H9 (cell line): Measurements from ENCODE around the gene YPEL4. TPM values are rescaled to one million over a fixed set of nuclear protein-coding genes. Genes with fewer than 3 reads are reported as not detected.
A peak's percentile ranks its signal among the peaks of the same experiment; 100 is the strongest.

Source experiments
- DNase-seq: peaks from one replicate; pipeline ENCODE4 v3.0.0-alpha.2; 2017
- H2AFZ ChIP-seq: one replicate; pipeline ENCODE4 v1.6.1; 2013; ENCODE audit warnings: mild to moderate bottlenecking, low read length, control low read depth, moderate library complexity
- H2AK5ac ChIP-seq: 2 replicates; pipeline ENCODE4 v1.6.1; 2013; ENCODE audit warnings: low read length, control low read depth, mixed read lengths; ENCODE audit not compliant: insufficient read length
- H2BK120ac ChIP-seq: one replicate; pipeline ENCODE4 v1.6.1; 2013; ENCODE audit warnings: low read depth, mild to moderate bottlenecking, low read length, control low read depth, inconsistent platforms; ENCODE audit not compliant: poor library complexity, severe bottlenecking
- H2BK12ac ChIP-seq: 2 replicates; pipeline ENCODE4 v1.6.1; 2013; ENCODE audit warnings: low read length, control low read depth, mixed read lengths, low read depth; ENCODE audit not compliant: insufficient read length
- H2BK15ac ChIP-seq: 2 replicates; pipeline ENCODE4 v1.6.1; 2013; ENCODE audit warnings: low read depth, low read length, control low read depth
- H2BK20ac ChIP-seq: one replicate; pipeline ENCODE4 v1.6.1; 2013; ENCODE audit warnings: low read depth, mild to moderate bottlenecking, low read length, control low read depth, inconsistent platforms; ENCODE audit not compliant: poor library complexity, severe bottlenecking
- H2BK5ac ChIP-seq: 2 replicates; pipeline ENCODE4 v1.6.1; 2013; ENCODE audit warnings: low read length, control low read depth, mixed read lengths; ENCODE audit not compliant: insufficient read length
- H3K14ac ChIP-seq: 2 replicates; pipeline ENCODE4 v1.6.1; 2013; ENCODE audit warnings: low read length, control low read depth; ENCODE audit not compliant: insufficient read depth
- H3K18ac ChIP-seq: 2 replicates; pipeline ENCODE4 v1.6.1; 2013; ENCODE audit warnings: low read depth, mild to moderate bottlenecking, mixed read lengths, low read length, control low read depth; ENCODE audit not compliant: insufficient read length
- H3K23ac ChIP-seq: 2 replicates; pipeline ENCODE4 v1.6.1; 2013; ENCODE audit warnings: low read length, control low read depth, mixed read lengths, low read depth; ENCODE audit not compliant: insufficient read length
- H3K23me2 ChIP-seq: 2 replicates; pipeline ENCODE4 v1.6.1; 2013; ENCODE audit warnings: low read depth, mild to moderate bottlenecking, mixed read lengths, low read length, control low read depth; ENCODE audit not compliant: insufficient read length, poor library complexity, severe bottlenecking
- H3K27ac ChIP-seq: 2 replicates; pipeline ENCODE4 v1.5.1; 2013; ENCODE audit warnings: low read length, control low read depth, mixed read lengths, low read depth; ENCODE audit not compliant: insufficient read length
- H3K27me3 ChIP-seq: 2 replicates; pipeline ENCODE4 v1.6.1; 2013; ENCODE audit warnings: low read length, control low read depth, inconsistent platforms; ENCODE audit not compliant: insufficient read depth
- H3K4ac ChIP-seq: 2 replicates; pipeline ENCODE4 v1.6.1; 2013; ENCODE audit warnings: low read depth, mild to moderate bottlenecking, control low read depth, inconsistent platforms, low read length, moderate library complexity
- H3K4me1 ChIP-seq: 2 replicates; pipeline ENCODE4 v1.6.1; 2013; ENCODE audit warnings: low read length, control low read depth, inconsistent platforms; ENCODE audit not compliant: insufficient read depth
- H3K4me2 ChIP-seq: 2 replicates; pipeline ENCODE4 v1.6.1; 2013; ENCODE audit warnings: low read length, control low read depth, mixed read lengths; ENCODE audit not compliant: insufficient read length, insufficient read depth
- H3K56ac ChIP-seq: 2 replicates; pipeline ENCODE4 v1.6.1; 2013; ENCODE audit warnings: low read depth, mild to moderate bottlenecking, mixed read lengths, low read length, control low read depth; ENCODE audit not compliant: insufficient read length
- H3K79me1 ChIP-seq: 2 replicates; pipeline ENCODE4 v1.6.1; 2013; ENCODE audit warnings: low read depth, mild to moderate bottlenecking, moderate library complexity, low read length, control low read depth, inconsistent platforms; ENCODE audit not compliant: insufficient read depth, poor library complexity, severe bottlenecking
- H3K79me2 ChIP-seq: 2 replicates; pipeline ENCODE4 v1.6.1; 2013; ENCODE audit warnings: low read length, control low read depth, inconsistent platforms; ENCODE audit not compliant: insufficient read depth
- H3K9ac ChIP-seq: 2 replicates; pipeline ENCODE4 v1.6.1; 2013; ENCODE audit warnings: low read length, control low read depth, mixed read lengths; ENCODE audit not compliant: insufficient read length; ENCODE audit errors: extremely low read depth
- H3K9me3 ChIP-seq: one replicate; pipeline ENCODE4 v1.6.1; 2013; ENCODE audit warnings: low read depth, low read length, inconsistent platforms; ENCODE audit not compliant: control insufficient read depth
- H3T11ph ChIP-seq: one replicate; pipeline ENCODE4 v1.6.1; 2013; ENCODE audit warnings: mild to moderate bottlenecking, low read length, control low read depth, inconsistent platforms
- H4K20me1 ChIP-seq: one replicate; pipeline ENCODE4 v1.6.1; 2013; ENCODE audit not compliant: control insufficient read depth, insufficient read length, insufficient read depth
- H4K5ac ChIP-seq: 2 replicates; pipeline ENCODE4 v1.6.1; 2013; ENCODE audit warnings: low read depth, mild to moderate bottlenecking, mixed read lengths, low read length, control low read depth; ENCODE audit not compliant: insufficient read length
- H4K8ac ChIP-seq: replicated peaks from 2 replicates; pipeline ENCODE4 v1.6.1; 2013; ENCODE audit warnings: low read length, control low read depth, mixed read lengths, low read depth; ENCODE audit not compliant: insufficient read length
- H4K91ac ChIP-seq: 2 replicates; pipeline ENCODE4 v1.6.1; 2013; ENCODE audit warnings: low read depth, mild to moderate bottlenecking, moderate library complexity, mixed read lengths, low read length, control low read depth; ENCODE audit not compliant: insufficient read length
- H3K27ac Mint-ChIP-seq, 3 experiments: 2 replicates in 2 of 3; 3 replicates in 1 of 3; pipeline ENCODE4 v1.8.0; 2020 to 2021; ENCODE audit warnings: mixed read lengths in 3 of 3, mild to moderate bottlenecking in 1 of 3, moderate library complexity in 1 of 3
- H3K27me3 Mint-ChIP-seq: 2 replicates; pipeline ENCODE4 v1.8.0; 2021; ENCODE audit warnings: low read depth, mild to moderate bottlenecking, moderate library complexity, mixed read lengths
- H3K36me3 Mint-ChIP-seq, 3 experiments: 2 replicates in 2 of 3; 3 replicates in 1 of 3; pipeline ENCODE4 v1.8.0; 2020 to 2021; ENCODE audit warnings: low read depth in 3 of 3, mixed read lengths in 3 of 3; ENCODE audit not compliant: insufficient read depth in 1 of 3
- H3K4me1 Mint-ChIP-seq, 2 experiments: 2 replicates each; pipeline ENCODE4 v1.8.0; 2020; ENCODE audit warnings: mixed read lengths in 2 of 2
- H3K4me3 Mint-ChIP-seq, 2 experiments: 2 replicates in 1 of 2; 3 replicates in 1 of 2; pipeline ENCODE4 v1.8.0; 2020 to 2021; ENCODE audit warnings: mild to moderate bottlenecking in 2 of 2, mixed read lengths in 2 of 2, moderate library complexity in 1 of 2
- H3K9me3 Mint-ChIP-seq, 2 experiments: 2 replicates in 1 of 2; 3 replicates in 1 of 2; pipeline ENCODE4 v1.8.0; 2020; ENCODE audit warnings: mild to moderate bottlenecking in 2 of 2, mixed read lengths in 2 of 2, moderate library complexity in 1 of 2
- WGBS: extraction: QIAGEN DNeasy Blood & Tissue Kit; methylation state at CpG from one replicate; pipeline ENCODE4 v1.1.7; 2013; ENCODE audit warnings: missing lambda C conversion rate, low lambda C conversion rate, mixed read lengths; ENCODE audit not compliant: insufficient read length; ENCODE audit errors: extremely low coverage; 5-methylcytosine and 5-hydroxymethylcytosine counted together
- total RNA-seq: library from RNA; stranded (reverse); gene quantifications from 2 replicates; pipeline ENCODE4 v1.2.1, GENCODE V29; 2021
- TF ChIP-seq, protein P1 (sequence below): fragments of 200-600 bp; sonication (generic); conservative IDR thresholded peaks from 3 replicates; pipeline ENCODE4 v1.8.0; 2021; ENCODE audit warnings: antibody characterized with exemption, mild to moderate bottlenecking

YPEL4 gene
- total RNA-seq, 1 experiment from 2014 or later: 0.13 TPM

DNA sequence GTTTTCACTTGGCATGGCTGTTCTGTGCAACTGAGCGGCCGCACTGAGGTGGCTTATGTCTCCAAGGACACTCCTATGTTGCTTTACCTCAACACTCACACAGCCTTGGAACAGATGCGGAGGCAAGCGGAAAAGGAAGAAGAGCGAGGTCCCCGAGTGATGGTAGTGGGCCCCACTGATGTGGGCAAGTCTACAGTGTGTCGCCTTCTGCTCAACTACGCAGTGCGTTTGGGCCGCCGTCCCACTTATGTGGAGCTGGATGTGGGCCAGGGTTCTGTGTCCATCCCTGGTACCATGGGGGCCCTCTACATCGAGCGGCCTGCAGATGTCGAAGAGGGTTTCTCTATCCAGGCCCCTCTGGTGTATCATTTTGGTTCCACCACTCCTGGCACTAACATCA, 10.0 kb upstream of the YPEL4 start:
- H2BK20ac ChIP-seq: no peak overlapping the region
- DNase-seq: no peak
- H3K9me3 ChIP-seq: no peaks in the 10 kb centered on the region
- no peak overlapping the region for H4K8ac ChIP-seq
- peaks cover 16% of the 10 kb centered on the region for H3K27me3 Mint-ChIP-seq
- H3K36me3 Mint-ChIP-seq: peaks cover 18 to 39% (median 32%) of the 10 kb centered on the region in 3 experiments
- no peak overlapping the region for H3K23ac ChIP-seq
- H3K23me2 ChIP-seq: peaks cover 7% of the 10 kb centered on the region
- H3T11ph ChIP-seq: no peak overlapping the region
- no peak overlapping the region for H2BK15ac ChIP-seq
- no peak overlapping the region for H2AFZ ChIP-seq
- H3K4me1 Mint-ChIP-seq: peaks cover 6 to 14% of the 10 kb centered on the region in 2 experiments
- no peak overlapping the region for H3K9ac ChIP-seq
- H3K27me3 ChIP-seq: no peaks in the 10 kb centered on the region
- H3K27ac Mint-ChIP-seq: no peak overlapping the region
- no peaks in the 10 kb centered on the region for H3K79me1 ChIP-seq
- H2BK120ac ChIP-seq: no peak overlapping the region
- no peaks in the 10 kb centered on the region for H4K20me1 ChIP-seq
- H4K5ac ChIP-seq: no peak overlapping the region
- H3K79me2 ChIP-seq: peaks cover 5% of the 10 kb centered on the region; the same call in 1 of the 2 replicates
- no peak overlapping the region for H2BK12ac ChIP-seq
- no peak overlapping the region for H4K91ac ChIP-seq
- H3K4me3 Mint-ChIP-seq: peak overlapping the region in 1 of 2 experiments; percentile 21; a peak in 1 of 5 replicates
- H3K18ac ChIP-seq: no peak overlapping the region
- no peaks in the 10 kb centered on the region for H3K4me1 ChIP-seq
- no peak overlapping the region for H3K4ac ChIP-seq
- no peak overlapping the region for H2AK5ac ChIP-seq
- H3K9me3 Mint-ChIP-seq: no peaks in the 10 kb centered on the region; a peak in 1 of 5 replicates
- no peak overlapping the region for H3K56ac ChIP-seq
- no peak overlapping the region for H3K14ac ChIP-seq
- H3K27ac ChIP-seq: no peak overlapping the region
- H2BK5ac ChIP-seq: no peak overlapping the region
- TF ChIP-seq, protein P1, sequence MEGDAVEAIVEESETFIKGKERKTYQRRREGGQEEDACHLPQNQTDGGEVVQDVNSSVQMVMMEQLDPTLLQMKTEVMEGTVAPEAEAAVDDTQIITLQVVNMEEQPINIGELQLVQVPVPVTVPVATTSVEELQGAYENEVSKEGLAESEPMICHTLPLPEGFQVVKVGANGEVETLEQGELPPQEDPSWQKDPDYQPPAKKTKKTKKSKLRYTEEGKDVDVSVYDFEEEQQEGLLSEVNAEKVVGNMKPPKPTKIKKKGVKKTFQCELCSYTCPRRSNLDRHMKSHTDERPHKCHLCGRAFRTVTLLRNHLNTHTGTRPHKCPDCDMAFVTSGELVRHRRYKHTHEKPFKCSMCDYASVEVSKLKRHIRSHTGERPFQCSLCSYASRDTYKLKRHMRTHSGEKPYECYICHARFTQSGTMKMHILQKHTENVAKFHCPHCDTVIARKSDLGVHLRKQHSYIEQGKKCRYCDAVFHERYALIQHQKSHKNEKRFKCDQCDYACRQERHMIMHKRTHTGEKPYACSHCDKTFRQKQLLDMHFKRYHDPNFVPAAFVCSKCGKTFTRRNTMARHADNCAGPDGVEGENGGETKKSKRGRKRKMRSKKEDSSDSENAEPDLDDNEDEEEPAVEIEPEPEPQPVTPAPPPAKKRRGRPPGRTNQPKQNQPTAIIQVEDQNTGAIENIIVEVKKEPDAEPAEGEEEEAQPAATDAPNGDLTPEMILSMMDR: no peak
- H3K4me2 ChIP-seq: no peak overlapping the region
- no CpG with 5 or more reads among the region's 14 CpGs for WGBS
